HG03060 (cell line): ENCODE results near the gene ZSCAN2.

ENCODE experiments used
- ATAC-seq: cut with Tn5 transposase; IDR thresholded peaks from one replicate; pipeline ENCODE4 v1.9.1; 2021; ENCODE audit warnings: low read depth, moderate number of reproducible peaks; ENCODE audit not compliant: unreplicated experiment

ZSCAN2 gene

GRCh38 chr15:84659904-84660781 lies 59.3 kb downstream of the ZSCAN2 start:
- no peak for ATAC-seq

GRCh38 chr15:84661001-84661400 lies 60.2 kb downstream of the ZSCAN2 start:
- ATAC-seq = no peak

DNA sequence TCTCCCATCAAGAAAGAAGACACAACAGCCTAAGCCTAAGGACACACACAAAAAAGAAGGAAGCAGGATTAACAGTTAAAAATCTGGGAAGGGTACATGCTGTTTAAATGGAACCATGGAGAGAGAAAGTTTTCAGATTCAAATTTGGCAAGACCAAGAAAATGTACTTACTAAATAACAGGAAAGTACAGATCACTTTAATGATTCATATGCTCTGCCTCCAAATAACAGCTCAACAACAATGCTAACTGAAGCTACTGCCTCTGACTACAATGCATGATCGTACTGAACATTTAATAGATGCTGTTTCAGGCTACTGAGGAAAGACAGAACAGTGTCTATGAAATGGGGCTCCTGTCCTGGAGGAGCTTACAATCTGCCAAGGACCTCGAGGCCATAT lies 65.6 kb downstream of the ZSCAN2 start:
- no peak for ATAC-seq

DNA sequence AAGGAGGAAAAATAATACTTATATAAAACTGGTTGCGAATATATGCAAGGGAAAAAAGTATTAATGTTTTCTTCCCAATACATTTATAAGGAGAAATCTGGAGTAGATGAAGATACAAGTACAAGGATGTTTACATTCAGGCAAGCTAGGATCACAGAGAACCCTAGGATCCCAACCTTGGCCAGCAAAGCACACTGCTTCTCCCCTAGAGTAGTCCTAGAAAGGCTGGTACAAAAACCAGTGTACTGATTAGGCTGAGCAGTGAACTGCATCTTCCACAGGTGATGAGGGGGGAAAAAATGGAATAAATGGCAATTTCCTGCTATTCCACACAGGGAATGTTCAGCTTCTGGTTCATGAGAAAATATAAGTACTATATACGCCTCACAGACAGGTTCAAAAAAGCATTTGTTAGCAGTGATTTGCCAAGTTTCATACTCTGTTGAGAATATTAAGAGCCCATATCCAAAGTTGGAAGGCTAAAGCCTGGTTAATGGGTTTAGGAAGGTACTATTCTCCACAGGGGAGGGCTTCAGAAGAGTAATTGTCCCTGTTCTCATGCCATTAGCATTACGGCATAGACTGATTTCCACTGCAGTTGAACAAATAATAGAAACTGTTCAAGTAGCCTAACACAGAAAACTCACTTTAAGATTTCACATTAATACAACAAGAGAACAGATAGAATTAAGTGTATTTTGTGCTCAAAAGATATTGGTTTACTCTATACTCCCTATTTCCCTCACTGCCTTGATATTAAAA lies 67.6 kb downstream of the ZSCAN2 start:
- ATAC-seq = no peak

DNA sequence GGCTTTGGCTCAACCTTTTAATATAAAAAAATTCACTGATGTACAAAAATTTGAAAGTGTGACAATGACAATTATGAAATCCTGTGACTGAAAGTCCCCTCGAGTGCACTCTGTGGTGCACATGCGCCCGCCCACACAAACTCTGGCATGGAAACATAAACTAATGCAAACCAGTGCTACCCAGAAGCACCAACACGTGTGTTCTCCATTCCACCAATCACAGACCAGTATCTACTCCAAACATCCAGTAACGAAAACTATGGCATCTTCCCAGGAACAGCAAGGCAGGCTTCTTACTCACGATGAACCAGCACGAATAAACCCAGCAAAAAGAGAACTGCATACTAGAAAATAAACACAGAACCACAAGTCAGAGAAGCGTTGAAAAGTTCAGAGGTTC lies 68.9 kb downstream of the ZSCAN2 start:
- no peak for ATAC-seq

DNA sequence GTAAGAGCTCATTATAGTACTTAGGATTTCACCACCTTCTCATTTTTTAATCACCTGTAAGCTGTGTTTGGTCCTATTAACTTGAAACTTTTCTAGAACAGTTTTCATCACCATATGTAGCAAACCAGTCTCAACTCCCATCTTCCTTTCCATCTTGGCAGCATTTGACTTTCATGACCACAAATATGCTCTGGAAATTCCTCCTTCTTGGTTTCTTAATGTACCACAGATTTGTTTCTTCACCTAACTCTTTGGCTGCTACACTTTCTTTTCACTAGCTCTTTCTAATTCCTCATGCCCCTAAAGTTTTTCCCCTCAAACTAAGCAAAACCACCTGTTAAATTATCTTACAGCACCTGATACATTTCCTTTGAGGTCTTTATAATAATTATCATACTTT lies 70.4 kb downstream of the ZSCAN2 start:
- ATAC-seq = no peak
